SK-N-MC (cell line): Measurements from ENCODE around the gene MYLK3.

Source experiments
- EZH2 ChIP-seq: fragments of 200-600 bp; sonication (generic); IDR thresholded peaks from one replicate; pipeline ENCODE4 v1.6.1; 2017; ENCODE audit warnings: antibody characterized with exemption
- POLR2AphosphoS5 ChIP-seq: IDR thresholded peaks from 2 replicates; pipeline ENCODE4 v1.6.1; 2012; ENCODE audit warnings: mild to moderate bottlenecking, low read depth, low read length, borderline replicate concordance

DNA sequence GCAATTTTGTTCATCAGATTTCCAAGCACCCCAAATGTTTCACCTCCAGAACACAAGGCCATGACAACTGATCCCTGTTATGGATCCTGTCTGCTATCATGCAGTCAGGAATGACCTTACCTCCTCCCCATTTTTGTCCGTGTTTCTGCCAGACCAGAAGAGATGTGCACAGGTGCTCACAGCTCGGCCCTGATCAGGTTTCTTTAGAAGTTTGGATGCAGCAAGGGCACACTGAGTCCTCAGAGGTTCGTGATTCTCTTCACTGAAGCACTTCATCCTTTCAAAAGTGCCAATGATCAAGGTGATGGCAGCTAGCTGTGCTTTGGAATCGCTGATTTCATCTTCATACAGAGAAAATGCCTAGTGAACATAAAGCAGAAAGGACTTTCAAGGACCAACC is 86.0 kb downstream of the MYLK3 start:
- TF ChIP-seq POLR2AphosphoS5: no peak
- TF ChIP-seq EZH2: no peak
